ENCODE results near the gene IVL.

- TF ChIP-seq CTCF (IDR thresholded peaks at IDR 0.05; ENCODE audit: poor library complexity) (no peak), EZH2 (IDR thresholded peaks at IDR 0.05; ENCODE audit: borderline replicate concordance) (no peak), EZH2phosphoT487 (IDR thresholded peaks at IDR 0.05; ENCODE audit: low read depth, severe bottlenecking, unreplicated experiment) (no peak)
Measured at GRCh38 chr1:152917794-152918193, 9.4 kb downstream of the IVL start.

Measured in hepatocyte (in vitro differentiated cells).